Chondrocyte (in vitro differentiated cells): ENCODE results near the gene PHF21B. TPM values are rescaled to one million over a fixed set of nuclear protein-coding genes. Genes with fewer than 3 reads are reported as not detected.
A peak's percentile ranks its signal among the peaks of the same experiment; 100 is the strongest.

Experiments used
- DNase-seq: peaks from one replicate; pipeline ENCODE4 v3.0.0; 2021; ENCODE audit warnings: mixed read lengths, low spot score
- H3K27ac Mint-ChIP-seq: one replicate; pipeline ENCODE4 v1.8.0; 2021; ENCODE audit warnings: mild to moderate bottlenecking, moderate library complexity, mixed read lengths; ENCODE audit not compliant: unreplicated experiment
- H3K27me3 Mint-ChIP-seq: 2 replicates; pipeline ENCODE4 v1.8.0; 2021; ENCODE audit warnings: low read depth, mixed read lengths
- H3K36me3 Mint-ChIP-seq: 2 replicates; pipeline ENCODE4 v1.8.0; 2021; ENCODE audit warnings: low read depth, mixed read lengths
- H3K4me1 Mint-ChIP-seq: 2 replicates; pipeline ENCODE4 v1.8.0; 2021; ENCODE audit warnings: low read depth, mild to moderate bottlenecking, mixed read lengths
- H3K4me3 Mint-ChIP-seq: one replicate; pipeline ENCODE4 v1.8.0; 2021; ENCODE audit warnings: mild to moderate bottlenecking, moderate library complexity, mixed read lengths; ENCODE audit not compliant: unreplicated experiment
- H3K9me3 Mint-ChIP-seq: 2 replicates; pipeline ENCODE4 v1.8.0; 2021; ENCODE audit warnings: low read depth, mixed read lengths
- CTCF ChIP-seq: fragments of 200-600 bp; sonication (generic); IDR thresholded peaks from 2 replicates; pipeline ENCODE4 v1.5.0; 2021; ENCODE audit warnings: antibody characterized with exemption, mild to moderate bottlenecking, moderate library complexity
- total RNA-seq: library from RNA; stranded (reverse); gene quantifications from 3 replicates; pipeline ENCODE4 v1.2.1, GENCODE V29; 2021

PHF21B gene
- total RNA-seq, 1 donor from 2014 or later = 0.82 TPM

- no peak overlapping the region for H3K27ac Mint-ChIP-seq
- peak; percentile 59 for DNase-seq
Measured at GRCh38 chr22:44878483-44879300, 131.1 kb downstream of the PHF21B start.

DNA sequence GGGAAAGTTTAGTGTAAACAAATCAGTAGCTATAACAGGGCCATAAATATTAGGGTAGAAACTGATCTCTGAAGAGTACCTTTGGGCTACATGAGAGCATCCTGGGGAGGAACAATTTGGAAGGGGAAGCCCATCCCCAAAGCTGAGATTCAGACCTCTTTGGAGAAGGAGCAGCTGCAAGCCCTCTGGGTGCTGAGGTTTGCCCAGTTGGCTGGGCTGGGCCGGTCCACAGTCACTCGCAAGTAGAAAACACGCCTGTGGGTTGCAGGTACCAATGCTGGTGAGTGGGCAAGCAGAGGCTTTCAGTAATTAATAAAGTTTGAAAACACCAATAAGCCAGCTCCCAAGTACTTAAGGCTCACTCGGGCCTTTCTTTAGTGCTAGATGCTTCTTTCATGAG, 132.9 kb downstream of the PHF21B start:
- no peak for TF ChIP-seq CTCF
- peak; percentile 46 for DNase-seq
- H3K36me3 Mint-ChIP-seq = no peaks in the 10 kb centered on the region
- no peaks in the 10 kb centered on the region for H3K27me3 Mint-ChIP-seq
- no peaks in the 10 kb centered on the region for H3K4me1 Mint-ChIP-seq
- H3K27ac Mint-ChIP-seq = no peak overlapping the region
- peaks cover 9% of the 10 kb centered on the region for H3K9me3 Mint-ChIP-seq
- H3K4me3 Mint-ChIP-seq = no peak overlapping the region

More at GRCh38 chr22:44878483-44879300, 131.1 kb downstream of the PHF21B start:
- H3K4me3 Mint-ChIP-seq = no peak overlapping the region
- H3K36me3 Mint-ChIP-seq = no peaks in the 10 kb centered on the region
- TF ChIP-seq CTCF = no peak
- no peaks in the 10 kb centered on the region for H3K4me1 Mint-ChIP-seq
- H3K9me3 Mint-ChIP-seq = peaks cover 8% of the 10 kb centered on the region
- no peaks in the 10 kb centered on the region for H3K27me3 Mint-ChIP-seq

- Mint-ChIP-seq H3K27ac (no peak overlapping the region), H3K4me3 (no peak overlapping the region), H3K4me1 (peaks cover 3% of the 10 kb centered on the region), H3K9me3 (peaks cover 11% of the 10 kb centered on the region), H3K36me3 (no peaks in the 10 kb centered on the region), H3K27me3 (no peaks in the 10 kb centered on the region)
- TF ChIP-seq CTCF = no peak
- no peak for DNase-seq
Measured at GRCh38 chr22:44871782-44872181, 138.0 kb downstream of the PHF21B start.

- DNase-seq = no peak
- H3K27ac Mint-ChIP-seq = no peak overlapping the region
Measured at GRCh38 chr22:44870021-44870420, 139.8 kb downstream of the PHF21B start.

GRCh38 chr22:44869196-44869595, 140.6 kb downstream of the PHF21B start:
- Mint-ChIP-seq H3K4me1 (peaks cover 3% of the 10 kb centered on the region), H3K27me3 (no peaks in the 10 kb centered on the region), H3K27ac (no peak overlapping the region), H3K36me3 (no peaks in the 10 kb centered on the region), H3K4me3 (no peak overlapping the region), H3K9me3 (peaks cover 7% of the 10 kb centered on the region)
- no peak for TF ChIP-seq CTCF
- DNase-seq = no peak

More at GRCh38 chr22:44870021-44870420, 139.8 kb downstream of the PHF21B start:
- TF ChIP-seq CTCF = no peak
- Mint-ChIP-seq H3K9me3 (peaks cover 7% of the 10 kb centered on the region), H3K4me1 (peaks cover 3% of the 10 kb centered on the region), H3K4me3 (no peak overlapping the region), H3K27me3 (no peaks in the 10 kb centered on the region), H3K36me3 (no peaks in the 10 kb centered on the region)
